HEK293 (cell line): Measurements from ENCODE around the gene IL17B.

ENCODE experiments used
- CTCF ChIA-PET: fragments of 350-600 bp; formaldehyde crosslinking; extraction: SDS; loops from one replicate; lab custom pipeline; 2021; ENCODE audit warnings: antibody characterized with exemption; lab: Yijun Ruan, JAX
- POLR2A ChIA-PET: fragments of 300-600 bp; formaldehyde crosslinking; extraction: SDS; loops from one replicate; lab custom pipeline; 2020; ENCODE audit warnings: antibody characterized with exemption, inconsistent platforms; lab: Yijun Ruan, JAX
- H3K27ac ChIP-seq: fragments of 200-500 bp; sonication (Bioruptor generic); 2 replicates; pipeline ENCODE4 v1.5.1; 2014; ENCODE audit warnings: low read depth, low read length, control low read depth, inconsistent platforms; ENCODE audit errors: extremely low read depth
- H3K36me3 ChIP-seq, 2 experiments: fragments of 200-500 bp in 1 of 2; sonication (Bioruptor generic) in 1 of 2; 1 replicate in 1 of 2; 2 replicates in 1 of 2; pipeline ENCODE4 v1.5.1; 2014 to 2017; ENCODE audit warnings: inconsistent platforms in 2 of 2, low read length in 2 of 2; ENCODE audit not compliant: control insufficient read depth in 2 of 2, insufficient read depth in 1 of 2
- H3K4me1 ChIP-seq: fragments of 200-500 bp; sonication (Bioruptor generic); 2 replicates; pipeline ENCODE4 v1.5.1; 2014; ENCODE audit warnings: mild to moderate bottlenecking, low read length, inconsistent platforms; ENCODE audit not compliant: control insufficient read depth, insufficient read depth
- H3K4me3 ChIP-seq: 2 replicates; pipeline ENCODE4 v1.5.1; 2011; ENCODE audit warnings: low read depth, mild to moderate bottlenecking, control low read depth, low read length, moderate library complexity
- H3K9me3 ChIP-seq: fragments of 200-500 bp; sonication (Bioruptor generic); 2 replicates; pipeline ENCODE4 v1.5.1; 2014; ENCODE audit warnings: low read depth, low read length, inconsistent platforms; ENCODE audit not compliant: control insufficient read depth, insufficient read depth
- FEZF1 ChIP-seq: fragments of 450-650 bp; formaldehyde crosslinking; IDR thresholded peaks from 2 replicates; pipeline ENCODE4 v1.5.1; 2016; ENCODE audit warnings: missing biosample characterization, missing genetic modification characterization
- PATZ1 ChIP-seq: fragments of 450-650 bp; formaldehyde crosslinking; IDR thresholded peaks from 2 replicates; pipeline ENCODE4 v1.5.1; 2016; ENCODE audit warnings: missing biosample characterization, missing genetic modification characterization
- ZNF112 ChIP-seq: fragments of 450-650 bp; formaldehyde crosslinking; IDR thresholded peaks from 2 replicates; pipeline ENCODE4 v1.5.0; 2017; ENCODE audit warnings: missing biosample characterization, missing genetic modification characterization
- ZNF138 ChIP-seq: fragments of 450-650 bp; formaldehyde crosslinking; IDR thresholded peaks from 2 replicates; pipeline ENCODE4 v1.5.1; 2016; ENCODE audit warnings: missing biosample characterization, missing genetic modification characterization, borderline replicate concordance
- ZNF16 ChIP-seq: fragments of 450-650 bp; formaldehyde crosslinking; IDR thresholded peaks from 2 replicates; pipeline ENCODE4 v1.5.1; 2016; ENCODE audit warnings: low read depth, missing biosample characterization, missing genetic modification characterization
- ZNF184 ChIP-seq: fragments of 450-650 bp; IDR thresholded peaks from 2 replicates; pipeline ENCODE4 v1.5.1; 2018; ENCODE audit warnings: missing biosample characterization, mild to moderate bottlenecking, missing genetic modification characterization
- ZNF211 ChIP-seq: fragments of 450-650 bp; formaldehyde crosslinking; IDR thresholded peaks from 2 replicates; pipeline ENCODE4 v1.5.1; 2016; ENCODE audit warnings: low read depth, missing biosample characterization, missing genetic modification characterization
- ZNF24 ChIP-seq: fragments of 450-650 bp; formaldehyde crosslinking; IDR thresholded peaks from 2 replicates; pipeline ENCODE4 v1.5.1; 2016; ENCODE audit warnings: missing biosample characterization, missing genetic modification characterization
- ZNF266 ChIP-seq: fragments of 450-650 bp; formaldehyde crosslinking; IDR thresholded peaks from 2 replicates; pipeline ENCODE4 v1.5.1; 2016; ENCODE audit warnings: missing biosample characterization, missing genetic modification characterization, low read depth
- ZNF274 ChIP-seq, 2 experiments: fragments of 200-500 bp in 1 of 2; fragments of 450-650 bp in 1 of 2; sonication (Bioruptor generic) in 1 of 2; formaldehyde crosslinking in 1 of 2; IDR thresholded peaks; 2 replicates each; pipeline versions ENCODE4 v1.5.1 to v1.6.1; 2014 to 2016; ENCODE audit warnings: borderline replicate concordance in 1 of 2, inconsistent platforms in 1 of 2, low read length in 1 of 2, missing biosample characterization in 1 of 2, missing genetic modification characterization in 1 of 2
- ZNF280C ChIP-seq: fragments of 450-650 bp; formaldehyde crosslinking; IDR thresholded peaks from 2 replicates; pipeline ENCODE4 v1.5.1; 2016; ENCODE audit warnings: missing biosample characterization, missing genetic modification characterization
- ZNF394 ChIP-seq: fragments of 450-650 bp; formaldehyde crosslinking; IDR thresholded peaks from 2 replicates; pipeline ENCODE4 v1.5.1; 2016; ENCODE audit warnings: missing biosample characterization, missing genetic modification characterization, mild to moderate bottlenecking, moderate library complexity, borderline replicate concordance
- ZNF404 ChIP-seq: fragments of 450-650 bp; formaldehyde crosslinking; IDR thresholded peaks from 2 replicates; pipeline ENCODE4 v1.5.1; 2017; ENCODE audit warnings: missing biosample characterization, missing genetic modification characterization
- ZNF423 ChIP-seq: fragments of 450-650 bp; formaldehyde crosslinking; IDR thresholded peaks from 2 replicates; pipeline ENCODE4 v1.5.1; 2016; ENCODE audit warnings: missing biosample characterization, missing genetic modification characterization
- TF ChIP-seq, protein P1 (sequence below): fragments of 450-650 bp; formaldehyde crosslinking; IDR thresholded peaks from 2 replicates; pipeline ENCODE4 v1.5.1; 2016; ENCODE audit warnings: missing biosample characterization, missing genetic modification characterization
- TF ChIP-seq, protein P2 (sequence below): fragments of 450-650 bp; formaldehyde crosslinking; IDR thresholded peaks from 2 replicates; pipeline ENCODE4 v1.5.1; 2016; ENCODE audit warnings: missing biosample characterization, missing genetic modification characterization
- TF ChIP-seq, protein P3 (sequence below): fragments of 450-650 bp; formaldehyde crosslinking; IDR thresholded peaks from 2 replicates; pipeline ENCODE4 v1.5.1; 2016; ENCODE audit warnings: missing biosample characterization, missing genetic modification characterization
- TF ChIP-seq, protein P4 (sequence below): fragments of 450-650 bp; formaldehyde crosslinking; IDR thresholded peaks from 2 replicates; pipeline ENCODE4 v1.5.1; 2016; ENCODE audit warnings: missing biosample characterization, missing genetic modification characterization
- TF ChIP-seq, protein P5 (sequence below): fragments of 450-650 bp; formaldehyde crosslinking; IDR thresholded peaks from 2 replicates; pipeline ENCODE4 v1.5.1; 2016; ENCODE audit warnings: missing biosample characterization, missing genetic modification characterization

IL17B gene

DNA sequence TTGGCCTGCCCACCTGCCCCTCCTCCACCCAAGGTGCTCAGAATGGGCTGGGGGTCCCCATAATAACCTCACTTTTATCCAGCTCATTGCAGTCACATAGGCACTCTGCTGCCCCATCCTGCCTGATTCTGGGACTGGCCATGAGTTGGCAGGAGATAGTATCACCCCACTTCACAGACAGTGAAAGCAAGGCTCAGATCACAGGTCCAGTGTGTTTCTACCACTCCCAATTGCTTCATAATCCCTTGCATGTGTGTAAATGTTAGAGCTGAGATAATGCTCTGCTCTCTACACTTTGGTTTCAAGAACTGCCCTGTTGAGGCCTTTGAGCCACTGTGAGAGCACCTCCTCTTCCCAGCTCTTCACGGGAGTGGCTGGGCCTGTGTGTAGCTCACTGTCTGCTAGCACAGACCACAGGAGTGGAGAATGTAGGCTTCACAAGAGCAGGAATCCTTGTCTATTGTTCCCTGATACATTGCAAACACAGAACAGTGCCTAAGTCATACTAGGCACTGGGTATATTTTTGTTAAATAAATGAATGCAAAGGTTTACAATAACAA, 12.8 kb downstream of the IL17B start:
- no peaks in the 10 kb centered on the region for H3K4me1 ChIP-seq
- no peak for TF ChIP-seq ZNF394 (tag by site-specific recombination)
- TF ChIP-seq, protein P1, sequence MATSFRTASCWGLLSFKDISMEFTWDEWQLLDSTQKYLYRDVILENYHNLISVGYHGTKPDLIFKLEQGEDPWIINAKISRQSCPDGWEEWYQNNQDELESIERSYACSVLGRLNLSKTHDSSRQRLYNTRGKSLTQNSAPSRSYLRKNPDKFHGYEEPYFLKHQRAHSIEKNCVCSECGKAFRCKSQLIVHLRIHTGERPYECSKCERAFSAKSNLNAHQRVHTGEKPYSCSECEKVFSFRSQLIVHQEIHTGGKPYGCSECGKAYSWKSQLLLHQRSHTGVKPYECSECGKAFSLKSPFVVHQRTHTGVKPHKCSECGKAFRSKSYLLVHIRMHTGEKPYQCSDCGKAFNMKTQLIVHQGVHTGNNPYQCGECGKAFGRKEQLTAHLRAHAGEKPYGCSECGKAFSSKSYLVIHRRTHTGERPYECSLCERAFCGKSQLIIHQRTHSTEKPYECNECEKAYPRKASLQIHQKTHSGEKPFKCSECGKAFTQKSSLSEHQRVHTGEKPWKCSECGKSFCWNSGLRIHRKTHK: no peak
- TF ChIP-seq ZNF280C (tag by site-specific recombination): no peak
- TF ChIP-seq, protein P2, sequence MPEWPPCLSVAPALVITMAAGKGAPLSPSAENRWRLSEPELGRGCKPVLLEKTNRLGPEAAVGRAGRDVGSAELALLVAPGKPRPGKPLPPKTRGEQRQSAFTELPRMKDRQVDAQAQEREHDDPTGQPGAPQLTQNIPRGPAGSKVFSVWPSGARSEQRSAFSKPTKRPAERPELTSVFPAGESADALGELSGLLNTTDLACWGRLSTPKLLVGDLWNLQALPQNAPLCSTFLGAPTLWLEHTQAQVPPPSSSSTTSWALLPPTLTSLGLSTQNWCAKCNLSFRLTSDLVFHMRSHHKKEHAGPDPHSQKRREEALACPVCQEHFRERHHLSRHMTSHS (tag by site-specific recombination): no peak
- TF ChIP-seq, protein P3, sequence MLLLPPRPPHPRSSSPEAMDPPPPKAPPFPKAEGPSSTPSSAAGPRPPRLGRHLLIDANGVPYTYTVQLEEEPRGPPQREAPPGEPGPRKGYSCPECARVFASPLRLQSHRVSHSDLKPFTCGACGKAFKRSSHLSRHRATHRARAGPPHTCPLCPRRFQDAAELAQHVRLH: no peak
- no peak for TF ChIP-seq FEZF1 (tag by site-specific recombination)
- TF ChIP-seq ZNF138 (tag by site-specific recombination): no peak
- TF ChIP-seq, protein P4, sequence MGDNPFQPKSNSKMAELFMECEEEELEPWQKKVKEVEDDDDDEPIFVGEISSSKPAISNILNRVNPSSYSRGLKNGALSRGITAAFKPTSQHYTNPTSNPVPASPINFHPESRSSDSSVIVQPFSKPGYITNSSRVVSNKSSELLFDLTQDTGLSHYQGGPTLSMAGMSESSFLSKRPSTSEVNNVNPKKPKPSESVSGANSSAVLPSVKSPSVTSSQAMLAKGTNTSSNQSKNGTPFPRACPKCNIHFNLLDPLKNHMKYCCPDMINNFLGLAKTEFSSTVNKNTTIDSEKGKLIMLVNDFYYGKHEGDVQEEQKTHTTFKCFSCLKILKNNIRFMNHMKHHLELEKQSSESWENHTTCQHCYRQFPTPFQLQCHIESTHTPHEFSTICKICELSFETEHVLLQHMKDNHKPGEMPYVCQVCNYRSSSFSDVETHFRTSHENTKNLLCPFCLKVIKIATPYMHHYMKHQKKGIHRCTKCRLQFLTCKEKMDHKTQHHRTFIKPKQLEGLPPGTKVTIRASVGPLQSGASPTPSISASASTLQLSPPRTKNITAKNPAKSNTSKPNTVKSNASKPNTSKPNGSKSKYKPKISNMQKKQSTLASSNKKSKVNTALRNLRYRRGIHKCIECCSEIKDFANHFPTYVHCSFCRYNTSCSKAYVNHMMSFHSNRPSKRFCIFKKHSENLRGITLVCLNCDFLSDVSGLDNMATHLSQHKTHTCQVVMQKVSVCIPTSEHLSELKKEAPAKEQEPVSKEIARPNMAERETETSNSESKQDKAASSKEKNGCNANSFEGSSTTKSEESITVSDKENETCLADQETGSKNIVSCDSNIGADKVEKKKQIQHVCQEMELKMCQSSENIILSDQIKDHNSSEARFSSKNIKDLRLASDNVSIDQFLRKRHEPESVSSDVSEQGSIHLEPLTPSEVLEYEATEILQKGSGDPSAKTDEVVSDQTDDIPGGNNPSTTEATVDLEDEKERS: no peak
- TF ChIP-seq, protein P5, sequence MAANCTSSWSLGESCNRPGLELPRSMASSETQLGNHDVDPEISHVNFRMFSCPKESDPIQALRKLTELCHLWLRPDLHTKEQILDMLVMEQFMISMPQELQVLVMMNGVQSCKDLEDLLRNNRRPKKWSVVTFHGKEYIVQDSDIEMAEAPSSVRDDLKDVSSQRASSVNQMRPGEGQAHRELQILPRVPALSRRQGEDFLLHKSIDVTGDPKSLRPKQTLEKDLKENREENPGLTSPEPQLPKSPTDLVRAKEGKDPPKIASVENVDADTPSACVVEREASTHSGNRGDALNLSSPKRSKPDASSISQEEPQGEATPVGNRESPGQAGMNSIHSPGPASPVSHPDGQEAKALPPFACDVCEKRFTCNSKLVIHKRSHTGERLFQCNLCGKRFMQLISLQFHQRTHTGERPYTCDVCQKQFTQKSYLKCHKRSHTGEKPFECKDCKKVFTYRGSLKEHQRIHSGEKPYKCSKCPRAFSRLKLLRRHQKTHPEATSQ (tag by site-specific recombination): no peak
- no peak for TF ChIP-seq PATZ1 (tag by site-specific recombination)
- TF ChIP-seq ZNF266: no peak
- no peak for TF ChIP-seq ZNF16 (tag by site-specific recombination)
- no peak for TF ChIP-seq ZNF404 (tag by site-specific recombination)
- TF ChIP-seq ZNF274 (IDR thresholded peaks at IDR 0.05; ENCODE audit: low read length): no peak
- no peak for TF ChIP-seq ZNF274 (tag by site-specific recombination; IDR thresholded peaks at IDR 0.05; ENCODE audit: borderline replicate concordance)
- TF ChIP-seq ZNF184 (tag by site-specific recombination): no peak
- no peak for TF ChIP-seq ZNF112
- no peak for TF ChIP-seq ZNF423 (tag by site-specific recombination)
- TF ChIP-seq ZNF211: no peak
- TF ChIP-seq ZNF24: no peak
- TF ChIP-seq, all 188 proteins: peak for 0
- Histone ChIP-seq H3K27ac (no peak overlapping the region), H3K9me3 (no peaks in the 10 kb centered on the region), H3K36me3 (peaks cover 0 to 6% of the 10 kb centered on the region in 2 experiments; a peak in 1 of 3 replicates), H3K4me3 (no peak overlapping the region)
- CTCF ChIA-PET: interaction anchor here (0.5 to 15.5 kb wide), 18 partner anchors 9 to 252 kb away, joined by 3 to 212 read pairs (median 9); partner anchors contain the start of gene PCYOX1L
- POLR2A ChIA-PET: interaction anchor here (1.3 to 2.9 kb wide), 2 partner anchors 8 to 21 kb away, joined by 5 to 17 read pairs; partner anchors contain the start of genes GRPEL2 and PCYOX1L
